Peyer's patch (tissue), 4 donors: ENCODE data around the gene PMM1. TPM values are rescaled to one million over a fixed set of nuclear protein-coding genes. Genes with fewer than 3 reads are reported as not detected.

Experiments
- DNase-seq, 3 donors: peaks; one replicate each; pipeline ENCODE4 v3.0.0-alpha.2; 2017 to 2019
- H3K27ac ChIP-seq, 4 donors: fragments of 200-600 bp; sonication (generic); one replicate each; pipeline ENCODE4 v1.5.1; 2016 to 2019
- H3K27me3 ChIP-seq, 2 donors: fragments of 200-600 bp; sonication (generic); one replicate each; pipeline ENCODE4 v1.5.1; 2019
- H3K36me3 ChIP-seq, 3 donors: fragments of 200-600 bp; sonication (generic); one replicate each; pipeline ENCODE4 v1.5.1; 2016 to 2019
- H3K4me1 ChIP-seq, 4 donors: fragments of 200-600 bp; sonication (generic); one replicate each; pipeline ENCODE4 v1.5.1; 2016 to 2019
- H3K4me3 ChIP-seq, 4 donors: fragments of 200-600 bp; sonication (generic); 1 replicate in 3 of 4; 2 replicates in 1 of 4; pipeline ENCODE4 v1.5.1; 2016 to 2019; ENCODE audit warnings: mild to moderate bottlenecking in 1 of 4
- H3K9me3 ChIP-seq, 4 donors: fragments of 200-600 bp; sonication (generic); one replicate each; pipeline ENCODE4 v1.5.1; 2016 to 2019; ENCODE audit warnings: mild to moderate bottlenecking in 1 of 4
- CTCF ChIP-seq, 6 experiments: fragments of 450-650 bp in 4 of 6; fragments of 200-600 bp in 2 of 6; sonication (generic) in 1 of 6; IDR thresholded peaks; one replicate each; pipeline ENCODE4 v1.5.1; 2017 to 2019; ENCODE audit warnings: antibody characterized with exemption in 6 of 6, mild to moderate bottlenecking in 3 of 6, moderate library complexity in 1 of 6
- POLR2A ChIP-seq, 2 donors: fragments of 450-650 bp; IDR thresholded peaks; one replicate each; pipeline ENCODE4 v1.5.1; 2017; ENCODE audit warnings: antibody characterized with exemption in 2 of 2, mild to moderate bottlenecking in 2 of 2, moderate library complexity in 2 of 2
- total RNA-seq, 4 donors: library from RNA; depleted of rRNA; stranded (reverse); fragments of >200 nt; gene quantifications; one replicate each; pipeline ENCODE4 v1.1.0, GENCODE V29; 2016

The PMM1 gene
- total RNA-seq, 4 donors from 2014 or later, result 63.5 to 139 (median 101) TPM

- Histone ChIP-seq H3K9me3 (no peaks in the 10 kb centered on the region), H3K36me3 (peaks cover 0 to 78% (median 2%) of the 10 kb centered on the region in 3 donors), H3K27me3 (no peaks in the 10 kb centered on the region), H3K27ac (no peak overlapping the region), H3K4me1 (peaks cover 2 to 10% (median 8%) of the 10 kb centered on the region in 4 donors), H3K4me3 (no peak overlapping the region)
- no peak for DNase-seq
- no peak for TF ChIP-seq POLR2A (IDR thresholded peaks at IDR 0.05)
- no peak for TF ChIP-seq CTCF (IDR thresholded peaks at IDR 0.05)
Measured at GRCh38 chr22:41625577-41625976, 35.9 kb upstream of the PMM1 start.

GRCh38 chr22:41621911-41622179 is 32.2 kb upstream of the PMM1 start:
- Histone ChIP-seq H3K36me3 (peaks cover 0 to 41% (median 0%) of the 10 kb centered on the region in 3 donors), H3K4me3 (peak overlapping the region; percentile 71 to 91 (median 88)), H3K4me1 (peaks cover 2 to 27% (median 11%) of the 10 kb centered on the region in 4 donors), H3K27ac (peak overlapping the region; percentile 92 to 98 (median 96)), H3K9me3 (no peaks in the 10 kb centered on the region), H3K27me3 (no peaks in the 10 kb centered on the region)
- no peak for DNase-seq
- TF ChIP-seq POLR2A (IDR thresholded peaks at IDR 0.05) (no peak), CTCF (IDR thresholded peaks at IDR 0.05) (no peak)

GRCh38 chr22:41621099-41621910 is 31.7 kb upstream of the PMM1 start, which contains the start of gene XRCC6:
TSS of gene XRCC6 (plus strand) at chr22:41621295. CDS start at chr22:41622005, 710 bp downstream.
- Histone ChIP-seq H3K27ac (peak within 1 kb of the TSS; percentile 92 to 98 (median 96)), H3K9me3 (no peaks in the 10 kb centered on the region), H3K36me3 (peaks cover 0 to 36% (median 0%) of the 10 kb centered on the region in 3 donors), H3K4me3 (peak within 1 kb of the TSS; percentile 71 to 91 (median 88)), H3K4me1 (peaks cover 2 to 27% (median 11%) of the 10 kb centered on the region in 4 donors), H3K27me3 (no peaks in the 10 kb centered on the region)
- peak; percentile 100 for DNase-seq
- TF ChIP-seq CTCF (IDR thresholded peaks at IDR 0.05) (peak in 1 of 6 experiments; percentile 11), POLR2A (IDR thresholded peaks at IDR 0.05) (peak; percentile 26 to 73)

- DNase-seq, result no peak
- Histone ChIP-seq H3K4me1 (peaks cover 2 to 27% (median 11%) of the 10 kb centered on the region in 4 donors), H3K36me3 (peaks cover 0 to 29% (median 0%) of the 10 kb centered on the region in 3 donors), H3K4me3 (peak within 1 kb of the TSS; percentile 71 to 91 (median 88)), H3K27ac (peak within 1 kb of the TSS; percentile 92 to 98 (median 96)), H3K9me3 (no peaks in the 10 kb centered on the region), H3K27me3 (no peaks in the 10 kb centered on the region)
- no peak for TF ChIP-seq CTCF (IDR thresholded peaks at IDR 0.05)
- TF ChIP-seq POLR2A (IDR thresholded peaks at IDR 0.05), result peak; percentile 82 to 97
Measured at GRCh38 chr22:41620589-41621098, 31.0 kb upstream of the PMM1 start, which contains the start of gene DESI1. TSS of gene DESI1 (minus strand) at chr22:41621043. CDS start at chr22:41620839, 204 bp downstream.

- Histone ChIP-seq H3K4me3 (peak overlapping the region; percentile 71 to 91 (median 88)), H3K27me3 (no peaks in the 10 kb centered on the region), H3K27ac (peak overlapping the region; percentile 92 to 98 (median 96)), H3K4me1 (peaks cover 2 to 27% (median 11%) of the 10 kb centered on the region in 4 donors), H3K36me3 (peaks cover 0 to 24% (median 0%) of the 10 kb centered on the region in 3 donors), H3K9me3 (no peaks in the 10 kb centered on the region)
- TF ChIP-seq POLR2A (IDR thresholded peaks at IDR 0.05) (no peak), CTCF (IDR thresholded peaks at IDR 0.05) (no peak)
- DNase-seq, result peak; percentile 49 to 75 (median 71)
Measured at GRCh38 chr22:41619979-41620588, 30.4 kb upstream of the PMM1 start.
